ENCODE data around the gene MICALL1.

Gene MICALL1, protein sequence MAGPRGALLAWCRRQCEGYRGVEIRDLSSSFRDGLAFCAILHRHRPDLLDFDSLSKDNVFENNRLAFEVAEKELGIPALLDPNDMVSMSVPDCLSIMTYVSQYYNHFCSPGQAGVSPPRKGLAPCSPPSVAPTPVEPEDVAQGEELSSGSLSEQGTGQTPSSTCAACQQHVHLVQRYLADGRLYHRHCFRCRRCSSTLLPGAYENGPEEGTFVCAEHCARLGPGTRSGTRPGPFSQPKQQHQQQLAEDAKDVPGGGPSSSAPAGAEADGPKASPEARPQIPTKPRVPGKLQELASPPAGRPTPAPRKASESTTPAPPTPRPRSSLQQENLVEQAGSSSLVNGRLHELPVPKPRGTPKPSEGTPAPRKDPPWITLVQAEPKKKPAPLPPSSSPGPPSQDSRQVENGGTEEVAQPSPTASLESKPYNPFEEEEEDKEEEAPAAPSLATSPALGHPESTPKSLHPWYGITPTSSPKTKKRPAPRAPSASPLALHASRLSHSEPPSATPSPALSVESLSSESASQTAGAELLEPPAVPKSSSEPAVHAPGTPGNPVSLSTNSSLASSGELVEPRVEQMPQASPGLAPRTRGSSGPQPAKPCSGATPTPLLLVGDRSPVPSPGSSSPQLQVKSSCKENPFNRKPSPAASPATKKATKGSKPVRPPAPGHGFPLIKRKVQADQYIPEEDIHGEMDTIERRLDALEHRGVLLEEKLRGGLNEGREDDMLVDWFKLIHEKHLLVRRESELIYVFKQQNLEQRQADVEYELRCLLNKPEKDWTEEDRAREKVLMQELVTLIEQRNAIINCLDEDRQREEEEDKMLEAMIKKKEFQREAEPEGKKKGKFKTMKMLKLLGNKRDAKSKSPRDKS

GRCh38 chr22:37905534-37906363 is at the start of gene MICALL1:
MICALL1 (plus strand) TSS chr22:37906297; CDS start chr22:37906423, 126 bp downstream.
- peak; percentile 25 for DNase-seq (ENCODE audit: low read depth)

GRCh38 chr22:37860796-37861421 is 45.2 kb upstream of the MICALL1 start:
- DNase-seq (ENCODE audit: low read depth): no peak

DNA sequence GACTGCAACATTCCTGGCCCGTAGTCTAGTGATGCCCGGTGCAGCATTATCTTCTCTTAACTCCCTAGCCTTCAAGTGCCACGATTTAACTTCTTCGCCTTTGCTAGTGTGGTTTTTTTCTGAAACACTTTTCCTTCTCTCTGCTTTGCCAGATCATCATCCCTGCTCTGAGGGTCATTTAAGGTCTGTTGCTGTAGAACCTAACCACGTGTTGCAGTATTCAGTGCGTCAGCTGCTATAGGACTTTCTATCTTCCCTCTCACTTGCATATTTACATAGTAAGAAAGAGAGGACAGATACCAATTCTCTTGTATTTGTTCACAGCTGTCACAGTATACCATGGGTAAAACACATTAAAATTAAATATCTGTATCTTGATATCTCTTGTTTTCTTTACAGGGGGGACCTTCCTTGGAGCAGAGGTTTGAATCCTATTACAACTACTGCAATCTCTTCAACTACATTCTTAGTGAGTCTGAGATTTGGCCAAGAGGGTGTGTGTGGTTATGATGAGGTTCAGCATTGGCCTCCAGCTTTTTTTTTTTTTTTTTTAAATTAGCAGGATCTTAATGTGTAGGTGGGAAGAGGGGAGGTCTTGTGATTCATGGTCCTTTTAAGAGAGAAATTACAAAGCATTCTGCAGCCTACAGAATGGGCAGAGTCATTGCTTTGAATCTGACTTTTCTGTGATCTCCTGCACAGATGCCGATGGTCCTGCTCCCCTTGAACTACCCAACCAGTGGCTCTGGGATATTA is 43.3 kb upstream of the MICALL1 start:
- no peak for DNase-seq (ENCODE audit: low read depth)

- DNase-seq (ENCODE audit: low read depth): no peak
These were observed 40.6 kb upstream of the MICALL1 start for GRCh38 chr22:37865510-37865909.

DNA sequence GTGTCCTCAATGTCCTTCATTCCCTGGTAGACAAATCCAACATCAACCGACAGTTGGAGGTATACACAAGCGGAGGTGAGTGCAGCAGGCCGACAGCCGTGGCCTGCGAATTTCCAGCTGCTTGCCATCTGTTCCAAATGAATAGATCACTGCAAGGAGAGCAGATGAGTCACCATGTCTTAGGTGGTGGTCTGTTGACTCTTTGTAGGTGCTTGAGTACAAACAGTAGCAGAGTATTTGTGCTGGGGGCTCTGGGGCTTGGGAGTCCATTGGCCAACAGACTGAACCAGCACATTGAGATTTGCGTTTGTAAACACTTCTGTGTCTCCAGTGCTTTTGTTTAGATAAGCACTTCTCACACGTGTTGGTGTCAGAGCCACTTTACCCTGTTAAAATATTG is 35.8 kb upstream of the MICALL1 start:
- DNase-seq (ENCODE audit: low read depth): no peak

GRCh38 chr22:37880668-37881440 is 25.2 kb upstream of the MICALL1 start:
- no peak for DNase-seq (ENCODE audit: low read depth)

DNA sequence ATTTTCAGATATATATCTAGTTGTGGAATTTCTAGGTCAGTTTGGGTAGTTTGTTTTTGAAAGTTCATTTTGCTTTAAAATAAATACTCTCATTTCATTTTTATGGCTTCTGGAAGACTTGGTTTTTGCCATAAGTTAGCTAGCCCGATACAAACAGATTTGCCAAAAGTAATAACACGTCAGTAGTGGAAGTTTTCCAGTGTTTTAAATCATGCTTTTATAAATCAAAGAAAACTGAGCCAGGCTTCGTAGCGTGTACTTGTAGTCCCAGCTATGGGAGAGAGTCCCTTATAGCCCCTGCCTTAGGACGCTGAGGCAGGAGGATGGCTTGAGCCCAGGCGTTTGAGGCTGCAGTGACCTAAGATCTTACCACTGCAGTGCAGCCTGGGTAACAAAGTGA is 21.7 kb upstream of the MICALL1 start:
- DNase-seq (ENCODE audit: low read depth): no peak

GRCh38 chr22:37887584-37888378 is 18.3 kb upstream of the MICALL1 start:
- no peak for DNase-seq (ENCODE audit: low read depth)

DNA sequence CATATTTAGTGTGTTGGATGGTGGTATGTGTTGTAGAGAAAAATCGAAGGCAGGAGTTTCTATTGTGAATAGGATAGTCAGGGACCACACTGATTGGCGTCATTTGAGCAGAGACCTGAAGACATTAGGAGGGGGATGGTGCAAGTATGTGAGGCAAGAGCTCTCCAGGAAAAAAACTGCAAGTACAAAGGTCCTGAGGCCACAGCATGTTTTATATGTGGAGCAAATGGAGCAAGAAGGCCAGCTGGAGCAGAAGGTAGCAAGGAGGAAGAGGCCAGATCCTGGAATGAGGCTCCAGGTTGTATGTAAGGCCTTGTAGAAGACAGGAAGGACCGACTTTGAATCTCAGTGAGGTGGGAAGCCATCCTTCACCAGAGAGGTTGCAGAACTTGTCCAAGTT is 14.2 kb upstream of the MICALL1 start:
- DNase-seq (ENCODE audit: low read depth): no peak

DNA sequence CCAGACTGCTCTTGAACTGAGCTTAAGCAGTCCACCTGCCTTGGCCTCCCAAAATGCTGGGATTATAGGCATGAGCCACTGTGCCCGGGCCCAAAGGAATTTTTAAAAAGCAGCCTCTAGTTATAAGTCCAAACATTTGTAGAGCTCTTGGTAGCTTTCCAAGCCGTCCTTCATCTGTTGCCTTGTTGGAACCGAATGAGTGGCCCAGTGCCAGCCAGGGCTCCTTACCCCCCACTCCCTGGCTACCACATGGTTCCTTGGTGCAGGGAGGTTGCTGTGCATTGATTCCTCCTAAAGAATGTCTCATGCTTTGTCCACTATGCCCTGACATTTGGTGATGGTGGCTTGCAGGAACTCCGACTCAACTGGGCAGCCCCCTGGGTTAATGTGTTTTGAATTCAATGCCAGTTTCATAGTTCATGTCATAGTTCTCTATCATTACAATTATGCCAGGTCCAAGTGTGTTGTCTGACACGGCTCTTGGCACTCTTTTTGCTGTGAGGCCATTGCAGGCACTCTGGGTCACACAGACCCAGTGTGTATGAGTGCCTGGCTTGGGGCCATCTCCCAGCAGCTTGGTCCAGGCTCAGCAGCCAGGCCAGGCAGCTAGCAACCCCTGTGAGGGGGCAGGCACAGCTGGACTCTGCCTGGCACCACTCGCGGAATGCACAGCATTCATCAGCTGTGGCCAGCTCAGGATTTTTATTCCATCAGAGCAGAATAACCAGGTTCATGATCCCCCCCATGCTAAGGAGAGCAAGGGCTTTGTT is 13.3 kb upstream of the MICALL1 start:
- DNase-seq (ENCODE audit: low read depth): no peak

- DNase-seq (ENCODE audit: low read depth): no peak
These were observed 12.5 kb upstream of the MICALL1 start for GRCh38 chr22:37893583-37893983.

GRCh38 chr22:37894939-37895670 is 11.0 kb upstream of the MICALL1 start:
- no peak for DNase-seq (ENCODE audit: low read depth)

GRCh38 chr22:37896181-37896592 is 9.9 kb upstream of the MICALL1 start:
- no peak for DNase-seq (ENCODE audit: low read depth)

GRCh38 chr22:37896939-37897338 is 9.2 kb upstream of the MICALL1 start:
- no peak for DNase-seq (ENCODE audit: low read depth)

DNA sequence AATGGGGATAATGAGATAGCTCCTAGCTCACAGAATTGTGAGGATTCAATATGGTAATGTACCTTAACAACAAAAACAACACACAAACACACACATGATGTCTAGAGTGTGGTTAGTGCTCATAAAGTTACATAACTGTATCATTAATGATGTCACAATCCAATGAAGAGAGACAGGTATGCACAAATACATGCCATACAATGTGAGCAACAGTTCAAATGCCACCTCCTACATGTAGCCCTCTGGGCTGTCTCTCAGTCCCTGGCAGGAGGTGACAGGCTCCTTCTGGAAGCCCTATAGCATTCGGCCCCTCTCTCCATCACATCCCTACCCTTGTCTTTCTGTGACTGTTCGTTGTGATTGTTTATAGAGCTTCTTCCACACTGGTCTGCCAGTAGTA is 8.3 kb upstream of the MICALL1 start:
- no peak for DNase-seq (ENCODE audit: low read depth)

DNA sequence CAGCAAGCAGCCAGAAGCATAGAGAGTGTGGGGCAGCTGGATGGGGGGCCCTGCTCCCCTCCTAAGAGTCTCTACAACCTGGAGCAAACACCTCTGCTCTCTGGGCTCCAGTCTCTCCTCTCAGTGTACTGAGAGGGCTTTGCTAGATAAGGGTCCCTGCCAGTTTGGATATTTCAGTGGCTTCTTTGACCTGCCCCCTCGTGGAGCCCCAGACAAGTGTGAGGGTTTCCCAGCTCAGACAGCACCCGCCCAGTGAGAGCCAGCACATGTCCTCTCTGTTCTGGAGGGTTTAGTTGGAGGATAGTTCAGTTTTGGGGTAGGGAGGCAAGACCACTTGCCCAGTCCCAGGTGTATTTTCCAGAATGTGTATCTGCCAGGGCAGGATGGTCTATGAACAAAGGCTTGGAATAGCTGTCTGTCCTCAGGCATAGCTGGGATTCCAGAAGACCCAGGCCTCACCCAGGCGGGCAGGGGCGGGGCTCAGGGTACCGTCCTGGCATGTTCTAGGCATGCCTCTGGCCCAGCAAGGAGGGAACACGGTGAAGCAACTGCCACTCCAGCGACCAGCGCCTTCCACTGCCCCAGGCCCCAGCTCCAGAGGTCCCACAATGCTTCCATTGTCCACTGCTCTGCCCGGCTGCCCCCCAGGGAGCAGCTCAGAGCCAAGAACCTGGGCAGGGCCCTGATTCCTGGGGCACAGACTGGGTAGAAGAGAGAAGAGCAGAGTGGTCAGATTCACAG is 7.5 kb upstream of the MICALL1 start:
- no peak for DNase-seq (ENCODE audit: low read depth)

Data from stimulated activated CD8-positive, alpha-beta memory T cell treated with anti-CD3 and anti-CD28 coated beads, Interleukin-15, amount 100 ng/mL, for 24 hours (primary cell).